HepG2 (cell line): ENCODE results near the gene PAPPA.

Source experiments
- ATAD3A ChIP-seq: sonication (generic); formaldehyde crosslinking; IDR thresholded peaks from 2 replicates; pipeline ENCODE4 v1.4.0; 2020; ENCODE audit warnings: missing genetic modification reagents
- CHD2 ChIP-seq: IDR thresholded peaks from 2 replicates; pipeline ENCODE4 v1.6.1; 2011; ENCODE audit warnings: low read depth, low read length, improper control_type of control experiment
- CTCF ChIP-seq: sonication (generic); formaldehyde crosslinking; IDR thresholded peaks from 2 replicates; pipeline ENCODE4 v1.5.0; 2020; ENCODE audit warnings: mild to moderate bottlenecking, missing genetic modification reagents, moderate library complexity
- FOSL2 ChIP-seq: sonication (generic); formaldehyde crosslinking; IDR thresholded peaks from 2 replicates; pipeline ENCODE4 v1.4.0; 2020; ENCODE audit warnings: missing genetic modification reagents
- HINFP ChIP-seq: sonication (generic); formaldehyde crosslinking; IDR thresholded peaks from 2 replicates; pipeline ENCODE4 v1.4.0; 2020; ENCODE audit warnings: low read depth, mild to moderate bottlenecking, missing genetic modification reagents
- MEIS2 ChIP-seq: sonication (generic); formaldehyde crosslinking; IDR thresholded peaks from 2 replicates; pipeline ENCODE4 v1.9.0; 2021; ENCODE audit warnings: mild to moderate bottlenecking, missing genetic modification reagents
- NFKB2 ChIP-seq: sonication (generic); formaldehyde crosslinking; IDR thresholded peaks from 2 replicates; pipeline ENCODE4 v1.4.0; 2020; ENCODE audit warnings: missing genetic modification reagents, borderline replicate concordance
- POLR2A ChIP-seq, 2 experiments: IDR thresholded peaks; 2 replicates each; pipeline ENCODE4 v1.6.1; 2011; ENCODE audit warnings: low read depth in 2 of 2, low read length in 2 of 2, mild to moderate bottlenecking in 1 of 2, moderate library complexity in 1 of 2; ENCODE audit not compliant: insufficient read depth in 1 of 2
- POLR2AphosphoS2 ChIP-seq: IDR thresholded peaks from 2 replicates; pipeline ENCODE4 v1.6.1; 2011; ENCODE audit warnings: low read depth, low read length, improper control_type of control experiment
- SMAD3 ChIP-seq: sonication (generic); formaldehyde crosslinking; IDR thresholded peaks from 2 replicates; pipeline ENCODE4 v1.4.0; 2020; ENCODE audit warnings: missing genetic modification reagents
- ZNF24 ChIP-seq: fragments of 450-650 bp; IDR thresholded peaks from 2 replicates; pipeline ENCODE4 v1.6.1; 2017; ENCODE audit warnings: antibody characterized with exemption, mild to moderate bottlenecking
- ZNF256 ChIP-seq: sonication (generic); formaldehyde crosslinking; conservative IDR thresholded peaks from 2 replicates; pipeline ENCODE4 v1.4.0; 2020; ENCODE audit warnings: missing genetic modification reagents
- TF ChIP-seq, protein P1 (sequence below): sonication (generic); formaldehyde crosslinking; IDR thresholded peaks from 2 replicates; pipeline ENCODE4 v1.9.0; 2021; ENCODE audit warnings: missing genetic modification reagents, borderline replicate concordance
- TF ChIP-seq, protein P2 (sequence below): sonication (generic); formaldehyde crosslinking; IDR thresholded peaks from 2 replicates; pipeline ENCODE4 v1.4.0; 2020; ENCODE audit warnings: mild to moderate bottlenecking, missing genetic modification reagents

DNA sequence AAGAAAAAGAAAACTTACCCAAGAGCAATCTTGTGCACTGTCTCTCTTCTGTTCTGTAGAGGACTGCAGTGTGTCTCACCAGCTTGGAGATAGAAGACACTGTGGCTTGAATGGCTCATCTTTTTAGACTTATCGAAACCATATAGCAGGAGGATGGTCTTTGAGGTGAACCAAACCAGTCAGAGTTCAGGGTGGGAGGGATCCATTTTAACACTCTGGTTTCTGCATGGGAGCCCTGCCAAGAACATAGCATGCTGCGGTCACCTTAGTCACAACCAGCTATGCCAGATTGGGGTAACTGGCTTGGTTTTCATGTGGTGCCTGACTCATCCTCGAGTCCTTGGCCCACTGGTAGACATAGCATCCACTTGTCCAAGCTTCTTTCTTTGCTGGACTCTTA is 135.1 kb downstream of the PAPPA start:
- TF ChIP-seq SMAD3 (no peak), CTCF (CRISPR knock-in tag) (no peak), POLR2AphosphoS2 (no peak), ATAD3A (no peak), ZNF24 (no peak), NFKB2 (no peak), ZNF256 (CRISPR knock-in tag) (no peak), FOSL2 (no peak), POLR2A (IDR thresholded peaks at IDR 0.05; ENCODE audit: insufficient read depth in 1 of 2, low read depth in 2 of 2, low read length in 2 of 2) (no peak), CHD2 (no peak), HINFP (no peak), MEIS2 (no peak)
- TF ChIP-seq, protein P1, sequence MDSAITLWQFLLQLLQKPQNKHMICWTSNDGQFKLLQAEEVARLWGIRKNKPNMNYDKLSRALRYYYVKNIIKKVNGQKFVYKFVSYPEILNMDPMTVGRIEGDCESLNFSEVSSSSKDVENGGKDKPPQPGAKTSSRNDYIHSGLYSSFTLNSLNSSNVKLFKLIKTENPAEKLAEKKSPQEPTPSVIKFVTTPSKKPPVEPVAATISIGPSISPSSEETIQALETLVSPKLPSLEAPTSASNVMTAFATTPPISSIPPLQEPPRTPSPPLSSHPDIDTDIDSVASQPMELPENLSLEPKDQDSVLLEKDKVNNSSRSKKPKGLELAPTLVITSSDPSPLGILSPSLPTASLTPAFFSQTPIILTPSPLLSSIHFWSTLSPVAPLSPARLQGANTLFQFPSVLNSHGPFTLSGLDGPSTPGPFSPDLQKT: no peak
- TF ChIP-seq, protein P2, sequence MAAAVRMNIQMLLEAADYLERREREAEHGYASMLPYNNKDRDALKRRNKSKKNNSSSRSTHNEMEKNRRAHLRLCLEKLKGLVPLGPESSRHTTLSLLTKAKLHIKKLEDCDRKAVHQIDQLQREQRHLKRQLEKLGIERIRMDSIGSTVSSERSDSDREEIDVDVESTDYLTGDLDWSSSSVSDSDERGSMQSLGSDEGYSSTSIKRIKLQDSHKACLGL (CRISPR knock-in tag): no peak
